DOHH2 (cell line): ENCODE data around the gene GRPR.

Experiments
- H3F3A ChIP-seq: fragments of 200-600 bp; sonication (generic), shearing (Covaris generic); 2 replicates; pipeline ENCODE4 v1.6.0; 2016; ENCODE audit warnings: antibody characterized with exemption, mild to moderate bottlenecking; ENCODE audit not compliant: control insufficient read depth, insufficient read depth
- H3K27ac ChIP-seq: fragments of 200-600 bp; sonication (generic); 2 replicates; pipeline ENCODE4 v1.5.1; 2014; ENCODE audit warnings: low read depth, mild to moderate bottlenecking, low read length, moderate library complexity
- H3K27me3 ChIP-seq: fragments of 200-600 bp; sonication (generic); 2 replicates; pipeline ENCODE4 v1.6.1; 2014; ENCODE audit warnings: mild to moderate bottlenecking, low read length, mixed read lengths; ENCODE audit not compliant: control insufficient read depth
- H3K36me3 ChIP-seq: fragments of 200-600 bp; sonication (generic); 2 replicates; pipeline ENCODE4 v1.6.1; 2014; ENCODE audit warnings: mild to moderate bottlenecking, low read length, moderate library complexity, mixed read lengths; ENCODE audit not compliant: control insufficient read depth
- H3K4me1 ChIP-seq: fragments of 200-600 bp; sonication (generic); 2 replicates; pipeline ENCODE4 v1.6.1; 2014; ENCODE audit warnings: mild to moderate bottlenecking, low read length, mixed read lengths; ENCODE audit not compliant: control insufficient read depth
- H3K4me2 ChIP-seq: fragments of 200-600 bp; sonication (generic); 2 replicates; pipeline ENCODE4 v1.6.0; 2014; ENCODE audit warnings: mild to moderate bottlenecking, low read length, moderate library complexity
- H3K4me3 ChIP-seq: fragments of 200-600 bp; sonication (generic); 2 replicates; pipeline ENCODE4 v1.5.1; 2014; ENCODE audit warnings: mild to moderate bottlenecking, low read length, mixed read lengths
- H3K79me2 ChIP-seq: fragments of 200-600 bp; sonication (generic); 2 replicates; pipeline ENCODE4 v1.6.1; 2014; ENCODE audit warnings: mild to moderate bottlenecking, low read length, mixed read lengths; ENCODE audit not compliant: control insufficient read depth
- H3K9me2 ChIP-seq: fragments of 200-600 bp; sonication (generic); replicated peaks from 2 replicates; pipeline ENCODE4 v1.6.1; 2014; ENCODE audit warnings: mild to moderate bottlenecking, low read length, mixed read lengths; ENCODE audit not compliant: control insufficient read depth
- H3K9me3 ChIP-seq: fragments of 200-600 bp; sonication (generic); 2 replicates; pipeline ENCODE4 v1.6.1; 2014; ENCODE audit warnings: antibody characterized with exemption, low read length, mixed read lengths; ENCODE audit not compliant: control insufficient read depth, insufficient read depth
- H4K20me1 ChIP-seq: fragments of 200-600 bp; sonication (generic); 2 replicates; pipeline ENCODE4 v1.6.0; 2014; ENCODE audit warnings: low read depth, mild to moderate bottlenecking, antibody characterized with exemption, low read length, moderate library complexity; ENCODE audit not compliant: control insufficient read depth, insufficient read depth
- CTCF ChIP-seq: fragments of 200-600 bp; sonication (generic); IDR thresholded peaks from one replicate; pipeline ENCODE4 v1.5.1; 2014; ENCODE audit warnings: antibody characterized with exemption, mild to moderate bottlenecking, low read depth, low read length; ENCODE audit not compliant: poor library complexity, severe bottlenecking
- EZH2phosphoT487 ChIP-seq: fragments of 200-600 bp; sonication (generic); IDR thresholded peaks from 2 replicates; pipeline ENCODE4 v1.6.1; 2017; ENCODE audit warnings: borderline replicate concordance, mild to moderate bottlenecking, antibody characterized with exemption, low read length, moderate library complexity, mixed read lengths

Gene GRPR

GRCh38 chrX:16202943-16203342 is 79.6 kb downstream of the GRPR start:
- H3K4me1 ChIP-seq, result no peaks in the 10 kb centered on the region
- no peaks in the 10 kb centered on the region for H3K27me3 ChIP-seq

More at GRCh38 chrX:16202943-16203342, 79.6 kb downstream of the GRPR start:
- no peak overlapping the region for H3K27ac ChIP-seq
- H3K36me3 ChIP-seq, result no peaks in the 10 kb centered on the region
- H4K20me1 ChIP-seq, result no peaks in the 10 kb centered on the region
- no peaks in the 10 kb centered on the region for H3K9me3 ChIP-seq
- no peak overlapping the region for H3K4me3 ChIP-seq
- TF ChIP-seq EZH2phosphoT487 (no peak), CTCF (no peak)
- no peaks in the 10 kb centered on the region for H3K9me2 ChIP-seq
- no peak overlapping the region for H3K4me2 ChIP-seq
- no peaks in the 10 kb centered on the region for H3K79me2 ChIP-seq
- no peaks in the 10 kb centered on the region for H3F3A ChIP-seq
